ENCODE results near the gene DNM2. TPM values are rescaled to one million over a fixed set of nuclear protein-coding genes. Genes with fewer than 3 reads are reported as not detected.
"Not testable (repeated sequence)": the region's sequence is repeated elsewhere in the genome, so short reads cannot be mapped to it uniquely, and the experiment has no call there.

The DNM2 gene
- total RNA-seq, 1 donor from 2014 or later: 280 TPM

DNA sequence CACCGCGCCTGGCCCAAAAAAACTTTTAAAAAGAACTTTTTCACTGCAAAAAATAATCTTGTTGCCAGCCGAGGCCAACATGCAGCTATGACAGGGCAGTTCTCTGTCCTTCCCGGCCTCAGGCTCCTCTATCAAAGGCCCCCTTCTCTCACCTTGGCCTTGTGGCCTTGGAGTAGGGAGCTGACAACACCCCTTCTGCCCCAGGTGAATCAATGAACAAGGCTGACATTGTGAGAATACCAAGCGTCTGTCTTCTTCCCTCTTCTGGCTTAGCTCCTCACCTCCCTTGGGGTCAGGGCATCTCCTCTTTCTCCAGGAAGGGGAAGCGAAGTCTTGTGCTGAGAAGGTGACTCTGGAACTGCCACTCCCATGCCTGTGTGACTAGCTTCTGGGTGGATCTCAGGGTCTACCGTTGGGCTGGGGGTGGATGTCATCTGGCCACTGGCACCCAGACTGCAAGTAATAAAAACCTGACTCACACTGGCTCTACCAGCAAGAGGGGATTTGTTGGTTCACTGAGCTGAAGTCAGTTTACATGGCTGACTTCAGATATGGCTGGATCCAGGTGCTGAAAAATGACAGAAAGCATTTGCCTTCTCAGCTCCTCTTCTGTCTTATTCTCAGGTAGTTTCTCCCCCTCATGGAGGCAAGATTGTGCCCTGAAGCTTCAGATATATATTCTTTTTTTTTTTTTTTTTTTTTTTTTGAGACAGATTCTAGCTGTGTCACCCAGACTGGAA is 136.6 kb downstream of the DNM2 start:
- Histone ChIP-seq H3K27me3 (no peaks in the 10 kb centered on the region), H3K4me1 (no peaks in the 10 kb centered on the region), H3K27ac (no peak overlapping the region), H3K36me3 (no peaks in the 10 kb centered on the region), H3K4me3 (no peak overlapping the region), H3K9me3 (no peaks in the 10 kb centered on the region)
- TF ChIP-seq, protein P1, sequence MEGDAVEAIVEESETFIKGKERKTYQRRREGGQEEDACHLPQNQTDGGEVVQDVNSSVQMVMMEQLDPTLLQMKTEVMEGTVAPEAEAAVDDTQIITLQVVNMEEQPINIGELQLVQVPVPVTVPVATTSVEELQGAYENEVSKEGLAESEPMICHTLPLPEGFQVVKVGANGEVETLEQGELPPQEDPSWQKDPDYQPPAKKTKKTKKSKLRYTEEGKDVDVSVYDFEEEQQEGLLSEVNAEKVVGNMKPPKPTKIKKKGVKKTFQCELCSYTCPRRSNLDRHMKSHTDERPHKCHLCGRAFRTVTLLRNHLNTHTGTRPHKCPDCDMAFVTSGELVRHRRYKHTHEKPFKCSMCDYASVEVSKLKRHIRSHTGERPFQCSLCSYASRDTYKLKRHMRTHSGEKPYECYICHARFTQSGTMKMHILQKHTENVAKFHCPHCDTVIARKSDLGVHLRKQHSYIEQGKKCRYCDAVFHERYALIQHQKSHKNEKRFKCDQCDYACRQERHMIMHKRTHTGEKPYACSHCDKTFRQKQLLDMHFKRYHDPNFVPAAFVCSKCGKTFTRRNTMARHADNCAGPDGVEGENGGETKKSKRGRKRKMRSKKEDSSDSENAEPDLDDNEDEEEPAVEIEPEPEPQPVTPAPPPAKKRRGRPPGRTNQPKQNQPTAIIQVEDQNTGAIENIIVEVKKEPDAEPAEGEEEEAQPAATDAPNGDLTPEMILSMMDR (IDR thresholded peaks at IDR 0.05): no peak
- intact Hi-C loops (cut with DNase I): no loop called here
- no peak for DNase-seq
- peak; percentile 8 for ATAC-seq

DNA sequence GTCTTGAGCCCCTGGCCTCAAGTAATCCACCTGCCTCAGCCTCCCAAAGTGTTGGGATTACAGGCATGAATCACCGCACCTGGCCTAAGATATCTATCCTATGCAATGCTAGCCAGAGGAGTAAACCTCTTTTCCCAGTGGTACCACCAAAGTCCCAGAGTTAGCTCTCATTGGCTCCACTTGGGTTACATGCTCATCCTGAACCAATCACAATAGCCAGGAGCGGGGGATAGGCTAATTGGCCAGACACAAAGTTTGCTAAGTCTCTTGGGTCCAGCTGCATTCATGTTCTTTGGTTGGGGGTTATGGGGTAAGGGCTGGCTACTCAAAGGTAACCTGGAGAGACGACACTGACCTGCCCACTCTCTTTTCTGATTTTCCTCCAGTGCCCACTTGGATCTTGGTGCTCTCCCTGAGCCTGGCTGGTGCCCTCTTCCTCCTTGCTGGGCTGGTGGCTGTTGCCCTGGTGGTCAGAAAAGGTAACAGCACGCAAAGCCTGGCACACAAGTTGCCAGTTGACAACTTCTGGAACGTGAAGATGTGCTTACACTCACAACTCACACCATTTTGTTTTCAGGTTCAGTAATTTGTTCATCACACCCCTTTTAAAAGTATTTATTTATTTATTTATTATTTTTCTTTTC is 138.1 kb downstream of the DNM2 start:
- H3K27ac ChIP-seq: no peak overlapping the region
- DNase-seq: no peak

DNA sequence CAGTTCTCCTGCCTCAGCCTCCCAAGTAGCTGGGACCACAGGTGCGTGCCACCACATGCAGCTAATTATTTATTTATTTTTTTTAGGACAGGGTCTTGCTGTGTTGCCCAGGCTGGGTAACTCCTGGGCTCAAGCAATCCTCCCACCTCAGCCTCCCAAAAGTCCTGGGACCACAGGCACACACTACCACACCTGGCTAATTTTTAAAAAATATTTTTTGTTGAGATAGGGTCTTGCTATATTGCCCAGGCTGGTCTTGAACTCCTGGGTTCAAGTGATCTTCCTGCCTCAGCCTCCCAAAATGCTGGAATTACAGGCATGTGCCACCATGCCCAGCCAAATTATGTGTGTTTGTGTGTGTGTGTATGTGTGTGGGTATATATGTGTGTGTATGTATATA is 139.0 kb downstream of the DNM2 start:
- H3K4me3 ChIP-seq; DNase-seq; H3K27ac ChIP-seq; intact Hi-C loops (cut with DNase I); H3K9me3 ChIP-seq; H3K27me3 ChIP-seq; H3K36me3 ChIP-seq; ATAC-seq; H3K4me1 ChIP-seq: not testable (repeated sequence)

More for the DNA sequence above, 138.1 kb downstream of the DNM2 start:
- peak; percentile 62 for ATAC-seq
- Histone ChIP-seq H3K27me3 (no peaks in the 10 kb centered on the region), H3K4me3 (no peak overlapping the region), H3K36me3 (no peaks in the 10 kb centered on the region), H3K9me3 (no peaks in the 10 kb centered on the region), H3K4me1 (no peaks in the 10 kb centered on the region)
- intact Hi-C loops (cut with DNase I): no loop called here
- TF ChIP-seq, protein P1 (IDR thresholded peaks at IDR 0.05): peak; percentile 53

DNA sequence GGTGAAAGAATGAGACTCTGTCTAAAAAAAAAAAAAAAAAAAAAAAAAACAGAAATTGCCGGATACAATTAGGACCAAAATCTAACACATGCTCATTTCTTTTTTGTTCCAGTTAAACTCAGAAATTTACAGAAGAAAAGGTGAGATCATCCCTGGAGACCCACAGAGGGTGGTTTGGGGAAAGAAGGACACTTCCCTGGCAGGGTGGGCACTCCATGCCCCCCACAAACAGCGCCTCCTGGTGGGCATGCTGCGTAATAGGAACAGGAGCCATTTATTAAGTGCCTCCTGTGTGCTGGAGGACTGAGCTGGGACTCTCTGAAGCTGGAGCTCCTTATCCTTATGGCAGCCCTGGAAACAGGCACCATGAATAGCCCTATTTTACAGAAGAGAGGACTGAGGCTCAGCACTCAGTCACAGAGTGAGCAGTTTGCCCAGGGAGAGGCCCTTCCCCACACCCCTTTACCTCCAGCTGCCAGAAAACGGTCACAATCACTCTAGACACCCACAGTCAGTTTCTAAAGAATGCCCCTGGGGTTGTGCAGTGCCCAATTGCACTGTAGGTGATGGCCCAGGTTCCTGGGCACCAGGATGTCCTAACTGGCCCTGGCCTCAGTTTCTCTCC is 140.4 kb downstream of the DNM2 start:
- TF ChIP-seq, protein P1 (IDR thresholded peaks at IDR 0.05): peak; percentile 60
- Histone ChIP-seq H3K4me3 (no peak overlapping the region), H3K4me1 (no peaks in the 10 kb centered on the region), H3K36me3 (no peaks in the 10 kb centered on the region), H3K27me3 (no peaks in the 10 kb centered on the region), H3K27ac (no peak overlapping the region), H3K9me3 (no peaks in the 10 kb centered on the region)
- ATAC-seq: peak; percentile 29
- intact Hi-C loops (cut with DNase I): no loop called here
- DNase-seq: no peak

DNA sequence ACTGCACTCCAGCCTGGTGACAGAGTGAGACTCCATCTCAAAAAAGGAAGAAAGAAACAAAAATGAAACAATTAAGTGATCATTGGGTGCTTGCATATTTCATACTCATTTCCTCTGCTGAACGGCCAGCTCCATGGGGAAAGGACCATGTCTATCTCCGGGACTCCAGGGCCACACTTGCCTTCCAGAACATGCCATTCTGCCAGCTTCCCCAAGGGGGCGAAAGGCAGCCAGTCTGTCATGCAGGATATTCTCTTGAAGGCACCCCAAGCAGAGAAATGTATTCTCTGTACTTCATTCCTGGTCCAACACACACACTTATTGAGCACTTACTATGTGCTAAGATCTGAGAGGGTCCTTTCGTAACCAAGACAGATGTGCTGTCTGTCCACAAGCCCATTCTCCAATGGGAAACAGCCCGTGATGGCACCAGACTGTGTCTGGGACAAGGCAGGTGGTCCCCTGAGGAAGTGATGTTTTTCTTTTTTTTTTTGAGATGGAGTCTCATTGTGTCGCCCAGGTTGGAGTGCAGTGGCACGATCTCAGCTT is 143.3 kb downstream of the DNM2 start:
- DNase-seq (no peak), ATAC-seq (peak; percentile 65)
- intact Hi-C loops (cut with DNase I): no loop called here
- Histone ChIP-seq H3K27me3 (no peaks in the 10 kb centered on the region), H3K27ac (no peak overlapping the region), H3K36me3 (no peaks in the 10 kb centered on the region), H3K4me3 (no peak overlapping the region), H3K4me1 (peaks cover 11% of the 10 kb centered on the region), H3K9me3 (no peaks in the 10 kb centered on the region)
- TF ChIP-seq, protein P1 (IDR thresholded peaks at IDR 0.05): peak; percentile 52
